Activated CD8-positive, alpha-beta memory T cell treated with anti-CD3 and anti-CD28 coated beads, Interleukin-2, amount 50 U/mL, for 4 hours (primary cell): Measurements from ENCODE around the gene FGF4.

Experiments
- DNase-seq: peaks from one replicate; pipeline ENCODE4 v3.0.0-alpha.2; 2020

The FGF4 gene

GRCh38 chr11:69775163-69775755, at the start of gene FGF4:
TSS of gene FGF4 (minus strand) at chr11:69775341. CDS start at chr11:69775084, 257 bp downstream.
- no peak for DNase-seq

GRCh38 chr11:69823641-69824265, 48.6 kb upstream of the FGF4 start:
- no peak for DNase-seq

GRCh38 chr11:69822676-69823494, 47.7 kb upstream of the FGF4 start:
- DNase-seq, result no peak

GRCh38 chr11:69821511-69822040, 46.4 kb upstream of the FGF4 start:
- no peak for DNase-seq

GRCh38 chr11:69820441-69820840, 45.3 kb upstream of the FGF4 start:
- DNase-seq, result no peak

- DNase-seq, result no peak
These were observed 44.5 kb upstream of the FGF4 start for GRCh38 chr11:69819541-69820070.

GRCh38 chr11:69818603-69819441, 43.7 kb upstream of the FGF4 start, which contains the start of gene FGF3:
TSS of gene FGF3 (minus strand) at chr11:69819416. CDS start at chr11:69818933, 483 bp downstream.
- no peak for DNase-seq

- DNase-seq, result no peak
These were observed 43.1 kb upstream of the FGF4 start for GRCh38 chr11:69818231-69818602.

GRCh38 chr11:69817265-69818230, 42.4 kb upstream of the FGF4 start:
- DNase-seq, result no peak

- DNase-seq, result no peak
These were observed 41.5 kb upstream of the FGF4 start for GRCh38 chr11:69816671-69817070.

- no peak for DNase-seq
These were observed 40.8 kb upstream of the FGF4 start for GRCh38 chr11:69815973-69816372.

- DNase-seq, result no peak
These were observed 39.8 kb upstream of the FGF4 start for GRCh38 chr11:69814902-69815301.

- no peak for DNase-seq
These were observed 39.3 kb upstream of the FGF4 start for GRCh38 chr11:69814411-69814810.

GRCh38 chr11:69813839-69814238, 38.7 kb upstream of the FGF4 start:
- no peak for DNase-seq

- no peak for DNase-seq
These were observed 37.8 kb upstream of the FGF4 start for GRCh38 chr11:69812946-69813345.

GRCh38 chr11:69812256-69812655, 37.1 kb upstream of the FGF4 start:
- DNase-seq, result no peak

- no peak for DNase-seq
These were observed 36.3 kb upstream of the FGF4 start for GRCh38 chr11:69811431-69811830.

- no peak for DNase-seq
These were observed 35.4 kb upstream of the FGF4 start for GRCh38 chr11:69810289-69811118.

GRCh38 chr11:69808667-69809086, 33.5 kb upstream of the FGF4 start:
- no peak for DNase-seq

- no peak for DNase-seq
These were observed 32.1 kb upstream of the FGF4 start for GRCh38 chr11:69807106-69807815.
